Testis (tissue), 2 donors: ENCODE measurements around the gene MTCL3.

Experiments used
- POLR2A ChIP-seq: fragments of 450-650 bp; IDR thresholded peaks from one replicate; pipeline ENCODE4 v1.6.1; 2017; ENCODE audit warnings: antibody characterized with exemption, mild to moderate bottlenecking, moderate library complexity
- TF ChIP-seq, protein P1 (sequence below), 3 experiments: fragments of 450-650 bp in 2 of 3; fragments of 200-600 bp in 1 of 3; sonication (generic) in 1 of 3; IDR thresholded peaks; one replicate each; pipeline ENCODE4 v1.5.1; 2016 to 2019; ENCODE audit warnings: antibody characterized with exemption in 3 of 3, mild to moderate bottlenecking in 2 of 3, moderate library complexity in 1 of 3

DNA sequence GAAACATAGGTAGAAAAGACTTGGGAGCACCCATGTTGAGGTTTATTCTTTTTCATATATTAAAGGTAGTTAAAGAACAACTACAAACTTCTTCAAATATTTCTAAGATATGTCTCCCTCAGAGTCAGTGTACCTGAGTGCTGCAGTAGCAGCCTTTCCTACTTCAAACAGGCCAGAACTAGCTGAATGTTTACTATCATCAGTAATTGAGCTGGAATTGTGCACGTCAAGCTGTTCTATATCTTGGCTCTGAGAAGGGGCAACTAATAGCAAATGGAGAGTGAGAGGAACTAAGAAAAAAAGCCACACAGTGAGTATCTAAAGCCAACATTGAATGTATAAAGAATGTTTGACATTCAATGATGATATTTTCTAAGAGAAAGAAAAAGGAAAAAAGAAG is 21.7 kb downstream of the MTCL3 start:
- TF ChIP-seq, protein P1, sequence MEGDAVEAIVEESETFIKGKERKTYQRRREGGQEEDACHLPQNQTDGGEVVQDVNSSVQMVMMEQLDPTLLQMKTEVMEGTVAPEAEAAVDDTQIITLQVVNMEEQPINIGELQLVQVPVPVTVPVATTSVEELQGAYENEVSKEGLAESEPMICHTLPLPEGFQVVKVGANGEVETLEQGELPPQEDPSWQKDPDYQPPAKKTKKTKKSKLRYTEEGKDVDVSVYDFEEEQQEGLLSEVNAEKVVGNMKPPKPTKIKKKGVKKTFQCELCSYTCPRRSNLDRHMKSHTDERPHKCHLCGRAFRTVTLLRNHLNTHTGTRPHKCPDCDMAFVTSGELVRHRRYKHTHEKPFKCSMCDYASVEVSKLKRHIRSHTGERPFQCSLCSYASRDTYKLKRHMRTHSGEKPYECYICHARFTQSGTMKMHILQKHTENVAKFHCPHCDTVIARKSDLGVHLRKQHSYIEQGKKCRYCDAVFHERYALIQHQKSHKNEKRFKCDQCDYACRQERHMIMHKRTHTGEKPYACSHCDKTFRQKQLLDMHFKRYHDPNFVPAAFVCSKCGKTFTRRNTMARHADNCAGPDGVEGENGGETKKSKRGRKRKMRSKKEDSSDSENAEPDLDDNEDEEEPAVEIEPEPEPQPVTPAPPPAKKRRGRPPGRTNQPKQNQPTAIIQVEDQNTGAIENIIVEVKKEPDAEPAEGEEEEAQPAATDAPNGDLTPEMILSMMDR (IDR thresholded peaks at IDR 0.05), result no peak
- TF ChIP-seq POLR2A, result no peak
